HG03025 (cell line): ENCODE data around the gene KPNB1.
A peak's percentile ranks its signal among the peaks of the same experiment; 100 is the strongest.

ENCODE experiments used
- ATAC-seq: cut with Tn5 transposase; IDR thresholded peaks from one replicate; pipeline ENCODE4 v1.9.1; 2021; ENCODE audit warnings: mild to moderate bottlenecking, moderate library complexity; ENCODE audit not compliant: unreplicated experiment, low FRiP score

Gene KPNB1

GRCh38 chr17:47636273-47637030 is 13.3 kb upstream of the KPNB1 start:
- ATAC-seq, result no peak

DNA sequence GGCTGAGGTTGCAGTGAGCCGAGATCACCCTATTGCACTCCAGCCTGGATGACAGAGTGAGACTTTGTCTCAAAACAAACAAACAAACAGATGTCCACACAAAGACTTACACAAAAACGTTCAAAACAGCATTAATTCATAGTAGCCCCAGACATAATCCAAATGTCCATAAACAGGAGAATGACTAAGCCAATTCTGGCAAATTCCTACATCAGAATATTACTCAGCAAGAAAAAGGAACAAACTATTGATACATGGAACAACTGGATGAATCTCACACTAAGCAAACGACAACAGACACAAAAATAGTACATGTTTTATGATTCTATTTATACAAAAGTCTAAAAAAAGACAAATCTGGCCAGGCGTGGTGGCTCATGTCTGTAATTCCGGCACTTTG is 10.8 kb upstream of the KPNB1 start:
- ATAC-seq, result no peak

DNA sequence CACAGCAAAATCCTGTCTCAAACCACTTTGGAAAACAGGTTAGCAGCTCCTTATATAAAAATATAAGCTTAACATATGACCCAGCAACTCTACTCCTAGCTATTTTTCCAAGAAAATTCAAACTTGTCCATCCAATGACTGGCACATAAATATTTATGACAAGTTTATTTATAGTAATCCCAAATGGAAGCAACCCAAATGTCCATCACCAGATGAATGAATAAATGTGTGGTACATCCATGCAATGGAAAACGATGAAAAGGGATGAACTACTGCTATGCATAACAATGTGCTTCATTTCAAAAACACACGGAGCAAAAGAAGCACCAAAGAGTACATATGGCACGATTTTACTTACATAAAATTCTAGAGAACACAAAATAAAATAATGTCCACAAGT is 9.6 kb upstream of the KPNB1 start:
- no peak for ATAC-seq

DNA sequence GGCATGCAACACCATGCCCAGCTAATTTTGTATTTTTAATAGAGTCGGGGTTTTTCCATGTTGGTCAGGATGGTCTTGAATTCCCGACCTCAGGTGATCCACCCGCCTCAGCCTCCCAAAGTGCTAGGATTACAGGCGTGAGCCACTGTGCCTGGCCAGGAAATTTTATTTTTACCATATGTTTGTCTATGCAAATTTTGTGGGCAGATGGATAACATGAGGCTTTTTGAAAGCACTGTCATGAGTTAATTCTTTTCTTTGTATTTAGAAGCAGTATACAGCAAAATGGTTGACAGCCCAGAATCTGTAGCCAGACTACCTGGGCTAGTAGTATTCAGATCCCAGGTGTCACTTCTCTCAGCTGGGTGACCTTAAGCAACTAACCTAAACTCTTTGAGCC is 8.5 kb upstream of the KPNB1 start:
- ATAC-seq, result no peak

DNA sequence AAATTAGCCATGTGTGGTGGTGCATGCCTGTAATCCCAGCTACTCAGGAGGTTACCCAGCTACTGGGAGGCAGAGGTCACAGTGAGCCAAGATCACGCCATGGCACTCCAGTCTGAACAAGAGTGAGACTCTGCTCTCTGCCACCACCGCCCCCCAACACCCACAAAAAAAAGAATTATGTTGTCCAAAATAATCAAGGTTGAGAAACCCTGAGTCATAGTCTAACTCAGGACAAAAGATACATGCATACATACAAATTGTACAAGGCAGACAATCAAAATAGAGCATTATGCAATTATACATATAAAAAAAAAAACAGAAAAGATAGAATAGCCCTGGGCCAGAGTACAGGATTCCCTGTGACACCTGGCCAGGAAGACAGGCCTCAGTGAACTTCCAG is 6.6 kb upstream of the KPNB1 start:
- ATAC-seq, result no peak

GRCh38 chr17:47644324-47644723 is 5.4 kb upstream of the KPNB1 start:
- no peak for ATAC-seq

DNA sequence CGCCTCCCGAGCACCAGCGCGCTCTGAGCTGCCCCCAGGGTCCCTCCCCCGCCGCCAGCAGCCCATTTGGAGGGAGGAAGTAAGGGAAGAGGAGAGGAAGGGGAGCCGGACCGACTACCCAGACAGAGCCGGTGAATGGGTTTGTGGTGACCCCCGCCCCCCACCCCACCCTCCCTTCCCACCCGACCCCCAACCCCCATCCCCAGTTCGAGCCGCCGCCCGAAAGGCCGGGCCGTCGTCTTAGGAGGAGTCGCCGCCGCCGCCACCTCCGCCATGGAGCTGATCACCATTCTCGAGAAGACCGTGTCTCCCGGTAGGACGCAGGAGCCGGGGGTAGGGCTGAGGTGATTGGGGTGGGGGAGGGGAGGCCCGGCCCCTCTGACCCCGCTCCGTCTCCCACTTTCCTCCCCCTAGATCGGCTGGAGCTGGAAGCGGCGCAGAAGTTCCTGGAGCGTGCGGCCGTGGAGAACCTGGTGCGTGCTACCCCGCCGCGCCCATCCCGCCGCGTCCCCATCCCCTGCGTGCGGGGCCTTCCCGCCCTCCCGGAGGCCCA is 329 bp downstream of the KPNB1 start:
- peak; percentile 1 for ATAC-seq

- peak; percentile 55 for ATAC-seq
These were observed 1.1 kb downstream of the KPNB1 start for GRCh38 chr17:47650525-47651522.

GRCh38 chr17:47651704-47652103 is 2.0 kb downstream of the KPNB1 start:
- ATAC-seq, result no peak

GRCh38 chr17:47652570-47652969 is 2.9 kb downstream of the KPNB1 start:
- no peak for ATAC-seq

GRCh38 chr17:47653442-47653841 is 3.7 kb downstream of the KPNB1 start:
- no peak for ATAC-seq

DNA sequence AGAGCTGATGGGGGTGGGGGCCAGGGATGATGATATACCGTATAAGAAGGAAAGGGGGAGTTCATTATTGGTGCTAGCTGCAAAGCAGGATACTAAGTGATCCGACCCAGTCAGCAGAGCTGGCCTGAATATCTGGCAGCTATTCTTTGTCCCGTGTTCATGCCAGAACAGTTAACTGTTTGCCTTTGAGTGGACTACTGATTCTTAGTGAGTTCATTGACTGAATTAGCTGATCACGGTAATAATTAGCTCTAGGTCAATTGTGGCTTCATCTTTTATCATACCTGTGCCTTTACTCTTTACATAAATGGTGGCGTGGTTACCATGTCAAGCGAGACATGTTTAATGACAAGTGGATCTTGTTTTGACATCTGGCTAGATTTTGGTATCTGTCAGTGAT is 5.3 kb downstream of the KPNB1 start:
- no peak for ATAC-seq

GRCh38 chr17:47660064-47660492 is 10.4 kb downstream of the KPNB1 start:
- no peak for ATAC-seq

- ATAC-seq, result no peak
These were observed 14.3 kb downstream of the KPNB1 start for GRCh38 chr17:47663912-47664623.

- no peak for ATAC-seq
These were observed 14.9 kb downstream of the KPNB1 start for GRCh38 chr17:47664624-47664941.

DNA sequence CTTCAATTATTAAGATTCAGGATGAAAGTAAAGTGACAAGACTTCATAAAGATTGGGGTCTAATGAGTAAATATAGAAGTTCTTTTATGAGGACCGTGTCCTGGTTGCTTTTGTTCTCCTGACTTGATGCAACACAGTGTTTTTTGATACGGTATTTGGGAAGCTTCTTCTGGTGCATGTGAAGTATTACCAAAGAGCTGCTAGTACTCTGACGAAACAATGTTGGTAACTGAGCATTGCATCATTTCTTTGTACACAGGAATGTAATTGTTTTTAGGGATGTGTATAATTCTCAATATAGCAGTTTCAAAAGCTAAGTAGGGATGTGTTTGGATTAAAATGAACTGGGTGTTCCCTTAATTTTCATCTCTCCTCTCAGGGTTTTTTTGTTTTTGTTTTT is 15.9 kb downstream of the KPNB1 start:
- no peak for ATAC-seq

DNA sequence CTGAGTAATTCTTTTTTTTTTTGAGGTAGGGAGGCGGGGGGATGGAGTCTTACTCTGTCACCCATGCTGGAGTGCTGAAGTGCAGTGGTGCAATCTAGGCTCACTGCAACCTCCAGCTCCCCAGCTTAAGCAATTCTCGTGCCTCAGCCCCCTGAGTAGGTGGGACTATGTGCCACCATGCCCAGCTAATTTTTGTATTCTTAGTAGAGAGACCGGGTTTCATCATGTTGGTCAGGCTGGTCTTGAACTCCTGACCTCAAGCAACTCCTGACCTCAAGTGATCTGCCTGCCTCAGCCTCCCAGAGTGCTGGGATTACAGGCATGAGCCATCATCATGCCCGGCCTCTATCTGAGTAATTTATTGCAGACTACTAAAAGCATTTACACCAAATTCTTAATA is 19.4 kb downstream of the KPNB1 start:
- ATAC-seq, result no peak

GRCh38 chr17:47670064-47670463 is 20.3 kb downstream of the KPNB1 start:
- ATAC-seq, result no peak

- no peak for ATAC-seq
These were observed 24.8 kb downstream of the KPNB1 start for GRCh38 chr17:47674499-47674898.

GRCh38 chr17:47675380-47676198 is 25.9 kb downstream of the KPNB1 start:
- no peak for ATAC-seq
